Trophoblast cell (in vitro differentiated cells and primary cell): Measurements from ENCODE around the gene MAML2.

ENCODE experiments used
- DNase-seq, 2 donors: peaks; one replicate each; pipeline ENCODE4 v3.0.0-alpha.2; 2016
- H2AFZ ChIP-seq: 2 replicates; pipeline ENCODE4 v1.6.1; 2013; ENCODE audit warnings: low read length, moderate library complexity, mild to moderate bottlenecking; ENCODE audit not compliant: insufficient read depth, poor library complexity
- H2AK5ac ChIP-seq: 2 replicates; pipeline ENCODE4 v1.6.1; 2013; ENCODE audit warnings: mild to moderate bottlenecking, low read length
- H2BK120ac ChIP-seq: 2 replicates; pipeline ENCODE4 v1.6.1; 2013; ENCODE audit warnings: low read length, mild to moderate bottlenecking, moderate library complexity; ENCODE audit not compliant: insufficient read depth, poor library complexity
- H2BK12ac ChIP-seq: 2 replicates; pipeline ENCODE4 v1.6.1; 2013; ENCODE audit warnings: mild to moderate bottlenecking, low read length, moderate library complexity
- H2BK5ac ChIP-seq: 2 replicates; pipeline ENCODE4 v1.6.1; 2013; ENCODE audit warnings: low read length, low read depth, moderate library complexity, mild to moderate bottlenecking; ENCODE audit not compliant: poor library complexity
- H3K14ac ChIP-seq: 2 replicates; pipeline ENCODE4 v1.6.1; 2013; ENCODE audit warnings: mild to moderate bottlenecking, low read length
- H3K18ac ChIP-seq: 2 replicates; pipeline ENCODE4 v1.6.1; 2013; ENCODE audit warnings: mild to moderate bottlenecking, low read length
- H3K23ac ChIP-seq: 2 replicates; pipeline ENCODE4 v1.6.1; 2013; ENCODE audit warnings: low read length
- H3K27ac ChIP-seq: 2 replicates; pipeline ENCODE4 v1.5.1; 2013; ENCODE audit warnings: low read depth, mild to moderate bottlenecking, inconsistent platforms, low read length, moderate library complexity
- H3K27me3 ChIP-seq: 2 replicates; pipeline ENCODE4 v1.6.1; 2013; ENCODE audit warnings: inconsistent platforms, mild to moderate bottlenecking, low read length, moderate library complexity; ENCODE audit not compliant: insufficient read depth
- H3K36me3 ChIP-seq, 2 experiments: 1 replicate in 1 of 2; 2 replicates in 1 of 2; pipeline ENCODE4 v1.6.1; 2013; ENCODE audit warnings: low read length in 2 of 2, mild to moderate bottlenecking in 2 of 2, moderate library complexity in 1 of 2; ENCODE audit not compliant: insufficient read depth in 2 of 2, control insufficient read depth in 1 of 2
- H3K4ac ChIP-seq: 2 replicates; pipeline ENCODE4 v1.6.1; 2013; ENCODE audit warnings: low read depth, mild to moderate bottlenecking, low read length, moderate library complexity
- H3K4me1 ChIP-seq, 2 experiments: 1 replicate in 1 of 2; 2 replicates in 1 of 2; pipeline ENCODE4 v1.6.1; 2013; ENCODE audit warnings: low read length in 2 of 2, mild to moderate bottlenecking in 2 of 2, moderate library complexity in 1 of 2; ENCODE audit not compliant: insufficient read depth in 2 of 2, control insufficient read depth in 1 of 2
- H3K4me2 ChIP-seq: 2 replicates; pipeline ENCODE4 v1.6.1; 2013; ENCODE audit warnings: inconsistent platforms, mild to moderate bottlenecking, low read length, moderate library complexity
- H3K4me3 ChIP-seq: 2 replicates; pipeline ENCODE4 v1.5.1; 2013; ENCODE audit warnings: mild to moderate bottlenecking, low read depth, low read length, inconsistent platforms
- H3K79me1 ChIP-seq: one replicate; pipeline ENCODE4 v1.6.1; 2013; ENCODE audit warnings: low read length
- H3K79me2 ChIP-seq: 2 replicates; pipeline ENCODE4 v1.6.1; 2013; ENCODE audit warnings: low read length, mild to moderate bottlenecking; ENCODE audit not compliant: control insufficient read depth, insufficient read depth, poor library complexity
- H3K9ac ChIP-seq: 2 replicates; pipeline ENCODE4 v1.6.1; 2013; ENCODE audit warnings: mild to moderate bottlenecking, low read length
- H3K9me3 ChIP-seq: 2 replicates; pipeline ENCODE4 v1.6.1; 2013; ENCODE audit warnings: low read depth, mild to moderate bottlenecking, control low read depth, inconsistent platforms, low read length; ENCODE audit not compliant: insufficient read depth
- H4K12ac ChIP-seq: 2 replicates; pipeline ENCODE4 v1.6.1; 2013; ENCODE audit warnings: low read depth, mild to moderate bottlenecking, low read length, moderate library complexity
- H4K8ac ChIP-seq: 2 replicates; pipeline ENCODE4 v1.6.1; 2013; ENCODE audit warnings: low read depth, mild to moderate bottlenecking, low read length, moderate library complexity
- H4K91ac ChIP-seq: one replicate; pipeline ENCODE4 v1.6.1; 2013; ENCODE audit warnings: low read depth, mild to moderate bottlenecking, low read length, moderate library complexity
- WGBS: extraction: QIAGEN DNeasy Blood & Tissue Kit; methylation state at CpG from one replicate; pipeline ENCODE4 v1.1.7; 2013; ENCODE audit warnings: missing lambda C conversion rate; ENCODE audit not compliant: insufficient read length, insufficient coverage; ENCODE audit errors: extremely low coverage; 5-methylcytosine and 5-hydroxymethylcytosine counted together

The MAML2 gene

DNA sequence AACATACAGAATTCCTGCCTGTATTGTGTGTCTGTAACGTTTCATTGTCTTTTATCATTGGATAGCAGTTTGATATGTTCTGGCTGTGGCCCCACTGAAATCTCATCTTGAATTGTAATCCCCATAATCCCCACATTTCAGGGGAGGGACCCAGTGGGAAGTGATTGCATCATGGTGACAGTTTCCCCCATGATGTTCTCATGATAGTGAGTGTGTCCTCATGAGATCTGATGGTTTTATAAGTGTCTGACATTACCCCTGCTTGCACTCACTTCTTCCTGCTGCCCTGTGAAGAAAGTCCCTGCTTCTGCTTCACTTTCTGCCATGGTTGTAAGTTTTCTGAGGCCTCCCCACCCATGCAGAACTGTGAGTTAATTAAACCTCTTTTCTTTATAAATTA lies 399.4 kb downstream of the MAML2 start:
- H3K27me3 ChIP-seq: no peaks in the 10 kb centered on the region
- no peak overlapping the region for H2BK120ac ChIP-seq
- no peak overlapping the region for H3K4me2 ChIP-seq
- peaks cover 0 to 3% of the 10 kb centered on the region in 2 experiments for H3K36me3 ChIP-seq
- no peak overlapping the region for H3K4ac ChIP-seq
- no peak overlapping the region for H4K8ac ChIP-seq
- no peak overlapping the region for H3K27ac ChIP-seq
- H3K79me1 ChIP-seq: no peaks in the 10 kb centered on the region
- no peak overlapping the region for H2BK5ac ChIP-seq
- no peak for DNase-seq
- no peaks in the 10 kb centered on the region for H3K79me2 ChIP-seq
- H3K4me3 ChIP-seq: no peak overlapping the region
- H4K12ac ChIP-seq: no peak overlapping the region
- no peak overlapping the region for H3K18ac ChIP-seq
- no peak overlapping the region for H2AK5ac ChIP-seq
- H2AFZ ChIP-seq: no peak overlapping the region
- H4K91ac ChIP-seq: no peak overlapping the region
- no CpG with 5 or more reads among the region's 1 CpG for WGBS
- H3K9ac ChIP-seq: no peak overlapping the region
- H3K4me1 ChIP-seq: no peaks in the 10 kb centered on the region
- no peak overlapping the region for H3K14ac ChIP-seq
- no peak overlapping the region for H3K23ac ChIP-seq
- no peak overlapping the region for H2BK12ac ChIP-seq
- peaks cover 10% of the 10 kb centered on the region for H3K9me3 ChIP-seq

DNA sequence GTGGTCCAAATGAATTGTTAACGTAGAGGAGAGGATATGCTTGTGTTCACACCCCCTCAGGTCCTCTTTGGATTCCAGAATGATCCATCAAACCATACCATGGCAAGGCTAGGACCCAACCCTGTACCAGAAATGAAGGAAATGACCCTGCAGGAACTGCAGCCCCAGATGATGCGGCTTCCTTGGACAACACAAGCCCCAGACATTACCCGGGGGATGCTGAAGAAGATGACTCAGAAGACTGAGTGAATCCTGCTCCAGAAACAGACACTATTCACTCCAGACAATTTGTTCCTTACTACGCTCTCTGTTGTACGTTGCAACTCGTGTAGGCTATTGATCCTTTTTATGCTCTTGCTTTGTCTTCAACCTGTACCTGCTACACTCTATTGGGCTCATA lies 403.9 kb downstream of the MAML2 start:
- no CpG with 5 or more reads among the region's 6 CpGs for WGBS
- Histone ChIP-seq H3K27ac (no peak overlapping the region), H3K9me3 (no peaks in the 10 kb centered on the region), H2AFZ (no peak overlapping the region), H3K14ac (no peak overlapping the region), H3K36me3 (no peaks in the 10 kb centered on the region), H3K9ac (no peak overlapping the region), H3K18ac (no peak overlapping the region), H3K79me1 (no peaks in the 10 kb centered on the region), H4K91ac (no peak overlapping the region), H4K8ac (no peak overlapping the region), H2BK12ac (no peak overlapping the region), H3K4ac (no peak overlapping the region), H2BK5ac (no peak overlapping the region), H3K79me2 (no peaks in the 10 kb centered on the region), H3K4me2 (no peak overlapping the region), H3K23ac (no peak overlapping the region), H4K12ac (no peak overlapping the region), H3K4me1 (no peaks in the 10 kb centered on the region), H3K4me3 (no peak overlapping the region), H2AK5ac (no peak overlapping the region), H3K27me3 (no peaks in the 10 kb centered on the region), H2BK120ac (no peak overlapping the region)
- no peak for DNase-seq

DNA sequence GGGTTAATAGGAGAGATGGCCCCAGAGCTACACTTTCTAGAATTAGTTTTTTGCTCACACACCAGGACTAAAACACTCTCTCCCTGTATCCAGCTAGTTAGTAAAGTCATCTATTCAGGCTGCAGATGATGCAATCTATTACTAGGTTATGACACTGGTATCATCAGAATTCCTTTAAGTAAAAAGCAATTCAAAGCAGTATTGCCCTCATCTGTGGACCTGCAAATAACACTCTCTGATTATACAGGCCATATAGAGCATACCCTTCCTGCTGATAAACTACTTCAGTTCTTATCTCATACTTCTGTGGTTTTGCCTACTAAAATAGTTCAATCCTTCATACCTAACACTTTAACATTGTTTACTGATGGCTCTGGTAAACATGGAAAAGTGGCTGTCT lies 405.6 kb downstream of the MAML2 start:
- H3K27ac ChIP-seq: no peak overlapping the region
- H4K8ac ChIP-seq: no peak overlapping the region
- H3K9me3 ChIP-seq: no peaks in the 10 kb centered on the region
- H3K79me1 ChIP-seq: no peaks in the 10 kb centered on the region
- DNase-seq: peak; percentile 36 to 86
- no peaks in the 10 kb centered on the region for H3K79me2 ChIP-seq
- no peaks in the 10 kb centered on the region for H3K36me3 ChIP-seq
- H3K9ac ChIP-seq: no peak overlapping the region
- H3K4me1 ChIP-seq: no peaks in the 10 kb centered on the region
- no peak overlapping the region for H4K91ac ChIP-seq
- H2BK120ac ChIP-seq: no peak overlapping the region
- no peaks in the 10 kb centered on the region for H3K27me3 ChIP-seq
- H3K23ac ChIP-seq: no peak overlapping the region
- H3K18ac ChIP-seq: no peak overlapping the region
- H2AK5ac ChIP-seq: no peak overlapping the region
- H4K12ac ChIP-seq: no peak overlapping the region
- no peak overlapping the region for H3K14ac ChIP-seq
- no peak overlapping the region for H2AFZ ChIP-seq
- no peak overlapping the region for H2BK5ac ChIP-seq
- no peak overlapping the region for H2BK12ac ChIP-seq
- H3K4me2 ChIP-seq: no peak overlapping the region
- no peak overlapping the region for H3K4ac ChIP-seq
- H3K4me3 ChIP-seq: no peak overlapping the region

DNA sequence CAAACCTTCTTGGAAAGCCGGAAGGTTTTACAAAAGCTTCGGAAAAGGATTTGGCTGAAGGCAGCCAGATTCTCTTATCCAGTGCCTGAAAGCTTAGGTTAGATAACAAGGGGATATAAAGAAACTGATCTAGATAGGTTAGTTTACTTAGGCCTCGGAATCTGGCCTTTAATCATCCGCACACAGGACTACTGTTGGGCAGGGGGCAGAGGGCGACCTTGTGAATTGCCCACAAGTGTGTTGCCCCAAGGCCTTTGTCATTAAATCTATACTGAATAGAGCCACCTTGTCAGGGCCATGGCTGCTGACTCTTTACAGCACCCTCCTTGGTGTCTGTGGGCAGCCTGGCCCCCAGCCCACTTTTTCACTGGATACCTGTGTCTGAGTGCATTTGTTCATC lies 409.4 kb downstream of the MAML2 start:
- Histone ChIP-seq H2AFZ (no peak overlapping the region), H3K27ac (no peak overlapping the region), H3K23ac (no peak overlapping the region), H2BK5ac (no peak overlapping the region), H3K4me2 (no peak overlapping the region), H2BK120ac (no peak overlapping the region), H3K14ac (no peak overlapping the region), H3K79me2 (no peaks in the 10 kb centered on the region), H4K12ac (no peak overlapping the region), H3K4ac (no peak overlapping the region), H4K91ac (no peak overlapping the region), H3K36me3 (no peaks in the 10 kb centered on the region), H4K8ac (no peak overlapping the region), H3K18ac (no peak overlapping the region), H3K27me3 (no peaks in the 10 kb centered on the region), H2AK5ac (no peak overlapping the region), H3K4me3 (no peak overlapping the region), H2BK12ac (no peak overlapping the region), H3K9me3 (no peaks in the 10 kb centered on the region), H3K4me1 (peaks cover 0 to 2% of the 10 kb centered on the region in 2 experiments), H3K79me1 (no peaks in the 10 kb centered on the region), H3K9ac (no peak overlapping the region)
- DNase-seq: no peak
- no CpG with 5 or more reads among the region's 5 CpGs for WGBS
